CD8-positive, alpha-beta memory T cell (primary cell): ENCODE measurements around the gene TRIM17. TPM values are rescaled to one million over a fixed set of nuclear protein-coding genes. Genes with fewer than 3 reads are reported as not detected.

Source experiments
- CTCF ChIA-PET: fragments of 350-600 bp; sonication (Branson Sonifier 250); formaldehyde crosslinking; loops from one replicate; lab custom pipeline; 2021; ENCODE audit warnings: antibody characterized with exemption; lab: Charles Lee
- POLR2A ChIA-PET: fragments of 350-600 bp; sonication (Branson Sonifier 250); formaldehyde crosslinking; loops from one replicate; lab custom pipeline; 2021; ENCODE audit warnings: antibody characterized with exemption; lab: Charles Lee
- DNase-seq, 5 donors: peaks; one replicate each; pipeline versions ENCODE4 v3.0.0 to v3.0.0-alpha.2; 2020 to 2022; ENCODE audit warnings: mixed read lengths in 1 of 5
- H3K27ac ChIP-seq: one replicate; pipeline ENCODE4 v1.7.0; 2013; ENCODE audit warnings: low read depth, mild to moderate bottlenecking, low read length, moderate library complexity
- H3K27me3 ChIP-seq: 2 replicates; pipeline ENCODE4 v1.7.0; 2013; ENCODE audit warnings: low read length, mild to moderate bottlenecking; ENCODE audit not compliant: insufficient read depth, poor library complexity, severe bottlenecking
- H3K36me3 ChIP-seq: 2 replicates; pipeline ENCODE4 v1.7.0; 2013; ENCODE audit warnings: mild to moderate bottlenecking, low read length, moderate library complexity; ENCODE audit not compliant: insufficient read depth
- H3K4me1 ChIP-seq: 2 replicates; pipeline ENCODE4 v1.7.0; 2013; ENCODE audit warnings: mild to moderate bottlenecking, low read length, moderate library complexity; ENCODE audit not compliant: insufficient read depth
- H3K4me3 ChIP-seq: 2 replicates; pipeline ENCODE4 v1.7.0; 2013; ENCODE audit warnings: mild to moderate bottlenecking, low read length
- H3K9me3 ChIP-seq: 2 replicates; pipeline ENCODE4 v1.7.0; 2013; ENCODE audit warnings: mild to moderate bottlenecking, low read length
- H3K27ac Mint-ChIP-seq, 8 donors: one replicate each; pipeline ENCODE4 v1.8.0; 2020 to 2021; ENCODE audit warnings: mixed read lengths in 8 of 8, mild to moderate bottlenecking in 6 of 8, inconsistent platforms in 3 of 8, moderate library complexity in 3 of 8
- H3K27me3 Mint-ChIP-seq, 2 donors: one replicate each; pipeline ENCODE4 v1.8.0; 2020 to 2021; ENCODE audit warnings: mixed read lengths in 2 of 2, mild to moderate bottlenecking in 1 of 2, moderate library complexity in 1 of 2
- H3K36me3 Mint-ChIP-seq, 3 donors: one replicate each; pipeline ENCODE4 v1.8.0; 2020 to 2021; ENCODE audit warnings: mixed read lengths in 3 of 3, inconsistent platforms in 1 of 3, mild to moderate bottlenecking in 1 of 3
- H3K4me1 Mint-ChIP-seq, 3 donors: one replicate each; pipeline ENCODE4 v1.8.0; 2020 to 2021; ENCODE audit warnings: mixed read lengths in 3 of 3, inconsistent platforms in 1 of 3, mild to moderate bottlenecking in 1 of 3
- H3K4me3 Mint-ChIP-seq, 7 donors: one replicate each; pipeline ENCODE4 v1.8.0; 2020 to 2021; ENCODE audit warnings: mixed read lengths in 7 of 7, mild to moderate bottlenecking in 6 of 7, moderate library complexity in 4 of 7, inconsistent platforms in 2 of 7
- H3K9me3 Mint-ChIP-seq, 5 donors: one replicate each; pipeline ENCODE4 v1.8.0; 2020 to 2022; ENCODE audit warnings: mixed read lengths in 5 of 5, mild to moderate bottlenecking in 3 of 5, moderate library complexity in 2 of 5, inconsistent platforms in 1 of 5
- polyA plus RNA-seq: library from polyadenylated mRNA; unstranded; fragments of 300-500 nt; fragmentation: Illumina TruSeq; gene quantifications from one replicate; pipeline ENCODE4 v1.2.3, GENCODE V29; 2021
- total RNA-seq, 2 experiments: library from RNA; stranded (reverse); gene quantifications; one replicate each; pipeline ENCODE4 v1.2.3, GENCODE V29; 2021

TRIM17 gene
- total and polyA plus RNA-seq, 3 experiments from 2014 or later, result 0.60 to 2.1 (median 1.8) TPM

DNA sequence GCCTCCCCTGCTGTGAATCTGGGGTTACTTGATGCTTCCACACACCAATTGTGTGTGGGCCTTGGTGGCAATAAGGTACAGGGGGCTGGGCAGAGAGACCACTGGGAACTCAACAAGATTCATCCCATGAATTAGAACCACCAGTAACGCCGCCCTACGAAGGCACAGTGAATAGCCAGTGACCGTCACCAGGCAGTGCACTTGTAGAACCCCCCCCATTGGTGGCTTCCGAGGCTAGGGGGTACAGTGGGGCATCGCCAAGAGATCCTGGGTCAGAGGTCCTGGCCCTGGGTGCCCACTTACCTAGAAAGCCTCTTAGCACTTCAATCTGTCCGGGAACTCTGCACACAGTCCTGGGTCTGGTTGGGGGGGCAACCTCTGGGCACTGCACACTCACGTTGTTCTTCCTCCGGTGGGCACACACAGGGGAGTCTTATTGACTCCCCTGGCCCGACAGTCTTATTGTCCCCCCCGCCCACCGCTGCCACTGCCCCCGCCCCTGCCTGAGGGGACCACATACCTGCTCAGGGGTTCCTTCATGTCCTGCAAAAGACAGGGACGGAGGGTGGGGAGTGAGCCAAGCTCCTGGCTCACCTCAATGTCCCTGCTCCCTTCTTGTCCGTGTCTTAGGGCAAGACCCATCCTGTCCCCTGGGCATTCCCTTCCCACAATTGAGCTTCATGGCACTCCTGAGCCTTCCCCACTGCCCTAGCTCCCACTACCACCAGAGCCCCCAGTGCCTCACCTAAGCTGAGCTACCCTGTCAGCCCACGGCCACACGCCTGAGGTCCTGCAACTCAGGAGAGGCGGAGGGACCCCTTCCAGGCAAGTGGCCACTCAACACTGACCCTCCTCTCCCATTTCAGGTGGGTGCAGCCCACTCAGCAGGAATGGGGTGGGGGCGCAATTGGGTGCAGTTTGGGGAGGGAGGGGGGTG is 7.5 kb downstream of the TRIM17 start:
- ChIA-PET POLR2A (no interaction called here), CTCF (no interaction called here)
- Histone ChIP-seq H3K4me3 (no peak overlapping the region), H3K4me1 (peaks cover 32% of the 10 kb centered on the region), H3K27ac (no peak overlapping the region), H3K27me3 (no peaks in the 10 kb centered on the region), H3K36me3 (peaks cover under 1% of the 10 kb centered on the region), H3K9me3 (no peaks in the 10 kb centered on the region)
- Mint-ChIP-seq H3K27me3 (peaks cover 0 to 5% of the 10 kb centered on the region in 2 donors), H3K9me3 (no peaks in the 10 kb centered on the region), H3K27ac (peak overlapping the region in 6 of 8 donors; percentile 12 to 87 (median 48)), H3K36me3 (peaks cover 0 to 19% (median 0%) of the 10 kb centered on the region in 3 donors), H3K4me1 (peaks cover 26 to 52% (median 41%) of the 10 kb centered on the region in 3 donors), H3K4me3 (peak overlapping the region in 6 of 7 donors; percentile 16 to 73 (median 57))
- DNase-seq, result no peak

DNA sequence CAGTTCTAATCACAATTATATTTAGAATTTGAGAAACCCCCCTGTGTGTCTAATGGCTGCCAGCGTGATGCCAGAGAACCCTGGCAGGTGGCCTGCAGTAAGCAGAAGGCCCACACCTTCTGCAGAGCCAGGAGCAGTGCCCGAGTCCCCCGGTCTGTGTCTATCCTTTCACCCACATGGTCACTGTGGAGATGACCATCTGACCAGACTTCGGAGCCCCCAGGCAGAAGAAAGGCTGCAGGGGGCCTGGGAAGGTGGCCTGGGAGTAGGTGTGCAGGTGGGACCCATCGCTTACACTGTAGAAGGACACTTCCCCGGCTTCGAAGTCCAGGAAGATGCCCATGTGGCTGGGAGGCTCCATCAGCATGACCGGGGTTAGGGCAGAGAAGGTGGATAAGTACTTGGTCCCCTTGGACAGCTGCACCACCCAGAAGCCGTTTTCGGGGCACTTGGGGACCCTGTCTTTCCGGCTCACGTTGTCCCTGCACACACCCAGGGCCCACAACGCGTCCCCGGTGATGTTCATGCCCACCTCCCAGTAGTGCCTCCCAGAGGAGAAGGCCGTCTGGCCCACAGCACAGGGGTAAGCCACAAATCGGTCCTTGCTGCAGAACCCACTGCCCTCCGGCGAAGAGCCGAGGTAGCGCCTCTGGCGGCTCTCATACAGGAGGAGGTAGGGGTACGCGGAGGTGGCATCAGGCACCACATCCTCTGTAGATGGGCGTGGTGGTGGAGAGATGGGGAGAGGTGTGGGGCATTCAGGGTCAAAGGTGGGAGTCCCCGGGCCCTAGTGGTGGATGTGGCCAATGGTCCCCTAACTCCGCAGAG is 8.4 kb downstream of the TRIM17 start:
- H3K4me1 Mint-ChIP-seq, result peaks cover 34 to 57% (median 46%) of the 10 kb centered on the region in 3 donors
- peaks cover 41% of the 10 kb centered on the region for H3K4me1 ChIP-seq
- H3K27me3 Mint-ChIP-seq, result peaks cover 0 to 5% of the 10 kb centered on the region in 2 donors
- peak overlapping the region; percentile 59 to 93 (median 89) for H3K4me3 Mint-ChIP-seq
- no peaks in the 10 kb centered on the region for H3K9me3 ChIP-seq
- peaks cover 4% of the 10 kb centered on the region for H3K36me3 ChIP-seq
- ChIA-PET POLR2A (no interaction called here), CTCF (no interaction called here)
- H3K27ac Mint-ChIP-seq, result peak overlapping the region in 5 of 8 donors; percentile 29 to 87 (median 50)
- H3K27me3 ChIP-seq, result no peaks in the 10 kb centered on the region
- H3K9me3 Mint-ChIP-seq, result no peaks in the 10 kb centered on the region
- peak overlapping the region; percentile 51 for H3K27ac ChIP-seq
- H3K36me3 Mint-ChIP-seq, result peaks cover 0 to 28% (median 0%) of the 10 kb centered on the region in 3 donors
- H3K4me3 ChIP-seq, result no peak overlapping the region
- DNase-seq, result no peak

DNA sequence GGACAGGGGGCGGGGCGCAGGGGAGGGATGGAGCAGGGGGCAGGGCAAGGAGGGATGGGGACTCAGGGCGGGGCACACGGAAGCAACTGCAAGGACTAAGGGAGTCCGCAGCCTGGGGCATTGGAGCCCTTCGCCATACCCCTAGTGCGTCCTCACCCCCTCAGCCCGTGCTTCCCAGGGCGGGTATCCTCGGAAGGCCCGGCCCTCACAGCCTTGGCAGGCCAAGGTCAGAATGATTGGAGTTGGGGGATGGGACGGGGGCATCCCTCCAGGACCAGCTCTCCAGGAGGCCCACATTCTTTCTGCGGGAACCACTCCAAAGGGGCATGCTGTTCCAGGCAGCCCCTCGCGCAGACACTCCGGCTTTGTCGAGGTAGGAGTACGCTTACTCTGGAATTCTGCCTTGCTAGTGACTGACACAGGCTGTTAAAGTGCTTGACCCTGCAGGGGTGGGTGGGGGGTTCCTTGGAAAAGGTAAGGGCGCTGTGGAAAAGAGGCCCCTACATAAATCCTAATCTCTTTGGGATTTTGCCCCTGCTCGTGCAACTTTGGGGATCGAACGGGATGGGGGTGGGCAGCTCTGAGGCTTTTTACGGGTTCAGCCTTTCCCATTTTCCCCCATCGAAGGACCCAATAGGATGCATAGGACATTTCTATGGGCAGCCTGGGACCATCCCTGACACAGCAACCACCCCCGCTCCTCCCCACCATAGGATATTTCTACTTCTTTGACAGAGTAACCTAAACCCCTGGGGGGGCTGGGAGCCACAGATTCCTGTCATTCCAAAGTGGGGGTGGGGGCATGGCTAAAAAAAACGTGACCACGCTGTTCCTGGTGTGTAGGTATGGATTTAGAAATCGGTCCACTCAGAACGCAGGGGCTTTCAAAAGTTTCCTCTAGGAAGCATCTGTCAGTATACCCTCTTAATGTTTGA is 9.3 kb downstream of the TRIM17 start:
- Histone ChIP-seq H3K36me3 (peaks cover 7% of the 10 kb centered on the region), H3K27me3 (no peaks in the 10 kb centered on the region), H3K9me3 (no peaks in the 10 kb centered on the region), H3K4me3 (peak overlapping the region; percentile 70), H3K4me1 (peaks cover 50% of the 10 kb centered on the region), H3K27ac (peak overlapping the region; percentile 51)
- Mint-ChIP-seq H3K27me3 (peaks cover 0 to 5% of the 10 kb centered on the region in 2 donors), H3K27ac (peak overlapping the region; percentile 63 to 88 (median 84)), H3K36me3 (peaks cover 0 to 37% (median 0%) of the 10 kb centered on the region in 3 donors), H3K4me3 (peak overlapping the region; percentile 79 to 93 (median 89)), H3K9me3 (no peaks in the 10 kb centered on the region), H3K4me1 (peaks cover 43 to 64% (median 54%) of the 10 kb centered on the region in 3 donors)
- no peak for DNase-seq
- POLR2A ChIA-PET, result interaction anchor here (0.6 to 2.2 kb wide), 12 partner anchors 11 to 844 kb away, joined by 3 to 28 read pairs (median 7); partner anchors contain the start of genes IBA57, MRPL55, RNF187 and ZNF678
- CTCF ChIA-PET, result interaction anchor here (0.6 to 2.5 kb wide), 5 partner anchors 15 to 277 kb away, joined by 3 to 9 read pairs (median 3); no protein-coding TSS in a partner anchor

DNA sequence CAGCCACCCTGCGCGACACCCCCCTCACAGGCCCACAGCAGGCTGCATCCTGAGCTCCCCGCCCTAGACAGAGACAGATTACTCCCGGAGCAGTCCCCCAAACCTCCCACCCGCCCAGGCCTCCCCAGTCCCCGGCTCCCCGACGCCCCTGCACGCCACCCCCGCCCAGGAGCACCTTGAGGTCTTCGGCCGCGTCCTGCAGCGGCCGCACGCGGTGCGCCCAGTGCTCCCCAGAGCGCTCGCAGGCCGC is 10.8 kb downstream of the TRIM17 start:
- ChIA-PET CTCF (interaction anchor here (0.8 to 2.5 kb wide), 7 partner anchors 10 to 275 kb away, joined by 3 to 9 read pairs (median 3); no protein-coding TSS in a partner anchor), POLR2A (interaction anchor here (0.9 to 2.2 kb wide), 5 partner anchors 52 to 130 kb away, joined by 3 to 28 read pairs (median 5); partner anchors contain the start of gene RNF187)
- peaks cover 0 to 5% of the 10 kb centered on the region in 2 donors for H3K27me3 Mint-ChIP-seq
- H3K27ac ChIP-seq, result peak overlapping the region; percentile 84
- DNase-seq, result no peak
- peaks cover 7% of the 10 kb centered on the region for H3K36me3 ChIP-seq
- peak overlapping the region; percentile 85 for H3K4me3 ChIP-seq
- no peaks in the 10 kb centered on the region for H3K9me3 ChIP-seq
- H3K27ac Mint-ChIP-seq, result peak overlapping the region in 7 of 8 donors; percentile 81 to 93 (median 87)
- peaks cover 55% of the 10 kb centered on the region for H3K4me1 ChIP-seq
- peaks cover 0 to 50% (median 0%) of the 10 kb centered on the region in 3 donors for H3K36me3 Mint-ChIP-seq
- no peaks in the 10 kb centered on the region for H3K9me3 Mint-ChIP-seq
- peaks cover 53 to 79% (median 67%) of the 10 kb centered on the region in 3 donors for H3K4me1 Mint-ChIP-seq
- H3K4me3 Mint-ChIP-seq, result peak overlapping the region; percentile 80 to 95 (median 93)
- H3K27me3 ChIP-seq, result no peaks in the 10 kb centered on the region

DNA sequence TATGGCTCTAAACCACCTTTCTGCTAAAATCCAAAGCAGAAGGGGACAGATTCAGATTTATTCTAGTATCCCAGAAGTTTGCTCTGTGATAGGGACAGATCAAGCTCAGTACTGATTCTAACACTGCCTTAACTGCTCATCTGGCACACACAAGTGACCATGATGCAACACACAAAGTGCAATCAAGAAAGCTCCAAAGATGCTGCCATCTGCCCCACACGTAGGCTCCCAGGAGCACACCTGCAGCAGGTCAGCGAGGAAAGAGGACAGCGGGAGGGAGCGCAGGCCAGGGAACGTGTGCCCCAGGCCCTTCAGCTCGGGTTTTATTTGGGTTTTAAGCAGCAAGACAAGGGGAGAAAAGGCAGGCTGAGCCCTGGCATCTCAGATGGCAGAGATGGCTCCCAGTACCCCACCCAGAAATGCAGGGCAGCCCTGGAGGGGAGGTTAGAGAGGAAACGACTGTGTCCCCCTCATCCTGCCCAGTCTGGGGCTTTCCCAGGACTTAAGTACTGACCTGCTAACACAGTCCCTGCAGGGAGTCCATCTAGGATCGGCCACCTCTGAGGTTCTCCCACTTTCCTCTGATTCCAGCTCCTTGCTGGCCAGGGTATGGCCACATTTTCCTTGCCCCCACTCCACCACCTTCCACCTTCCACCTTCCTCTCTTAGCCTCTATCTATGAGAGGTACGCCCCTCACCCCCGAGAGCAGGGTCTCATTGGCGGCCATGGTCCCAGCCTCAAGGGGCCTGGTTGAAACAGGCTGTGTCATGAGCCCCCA is 11.3 kb downstream of the TRIM17 start:
- Mint-ChIP-seq H3K9me3 (no peaks in the 10 kb centered on the region), H3K36me3 (peaks cover 0 to 56% (median 0%) of the 10 kb centered on the region in 3 donors), H3K4me1 (peaks cover 54 to 83% (median 65%) of the 10 kb centered on the region in 3 donors), H3K27ac (peak overlapping the region; percentile 64 to 93 (median 86)), H3K4me3 (peak overlapping the region; percentile 80 to 95 (median 93)), H3K27me3 (peaks cover 0 to 5% of the 10 kb centered on the region in 2 donors)
- ChIA-PET CTCF (interaction anchor here (0.8 to 2.5 kb wide), 9 partner anchors 10 to 275 kb away, joined by 3 to 9 read pairs (median 3); no protein-coding TSS in a partner anchor), POLR2A (interaction anchor here (0.9 to 2.2 kb wide), 4 partner anchors 52 to 130 kb away, joined by 3 to 28 read pairs (median 16); partner anchors contain the start of gene RNF187)
- H3K27ac ChIP-seq, result peak overlapping the region; percentile 84
- H3K36me3 ChIP-seq, result peaks cover 7% of the 10 kb centered on the region
- H3K9me3 ChIP-seq, result no peaks in the 10 kb centered on the region
- H3K4me3 ChIP-seq, result peak overlapping the region; percentile 85
- DNase-seq, result no peak
- no peaks in the 10 kb centered on the region for H3K27me3 ChIP-seq
- H3K4me1 ChIP-seq, result peaks cover 55% of the 10 kb centered on the region

DNA sequence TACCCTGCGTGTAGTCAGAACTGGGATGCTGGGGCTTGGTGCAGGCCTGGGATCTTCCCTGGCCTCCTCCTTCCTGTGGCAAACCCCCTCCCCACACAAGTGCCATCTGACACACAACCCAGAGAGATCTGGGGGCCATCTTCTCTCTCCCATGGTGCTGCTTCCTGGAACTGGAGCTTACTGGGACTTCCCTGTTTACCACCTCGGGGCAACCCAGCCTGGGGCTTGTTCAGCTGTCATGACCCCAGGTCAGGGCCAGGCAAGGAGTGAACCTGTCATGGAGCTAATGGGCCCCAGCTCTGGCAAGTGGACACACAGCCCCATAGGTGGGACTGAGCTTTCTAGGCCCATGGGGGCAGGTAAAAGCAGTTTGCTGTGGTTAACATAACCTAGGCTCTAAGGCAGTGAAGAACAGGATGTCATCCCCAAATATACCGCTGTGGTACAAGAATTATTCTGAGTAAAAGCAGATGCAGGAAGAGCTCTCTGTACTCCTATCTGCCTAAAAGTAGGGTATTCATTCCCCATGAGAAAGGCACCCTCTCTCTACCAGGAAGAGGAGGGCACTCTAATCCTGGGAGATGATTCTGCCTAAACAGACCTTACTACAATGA is 12.4 kb downstream of the TRIM17 start:
- Mint-ChIP-seq H3K4me1 (peaks cover 53 to 83% (median 60%) of the 10 kb centered on the region in 3 donors), H3K27me3 (peaks cover 0 to 5% of the 10 kb centered on the region in 2 donors), H3K4me3 (peak overlapping the region; percentile 80 to 95 (median 93)), H3K9me3 (no peaks in the 10 kb centered on the region), H3K27ac (peak overlapping the region; percentile 43 to 93 (median 84)), H3K36me3 (peaks cover 0 to 64% (median 2%) of the 10 kb centered on the region in 3 donors)
- Histone ChIP-seq H3K27ac (peak overlapping the region; percentile 33), H3K4me3 (peak overlapping the region; percentile 85), H3K36me3 (peaks cover 7% of the 10 kb centered on the region), H3K4me1 (peaks cover 55% of the 10 kb centered on the region), H3K27me3 (no peaks in the 10 kb centered on the region), H3K9me3 (no peaks in the 10 kb centered on the region)
- ChIA-PET POLR2A (interaction anchor here (0.7 to 2.7 kb wide), 2 partner anchors 11 to 54 kb away, joined by 3 to 10 read pairs; a partner anchor contains a TSS), CTCF (interaction anchor here (1.2 to 1.9 kb wide), 4 partner anchors 11 to 190 kb away, joined by 3 to 4 read pairs (median 3); no protein-coding TSS in a partner anchor)
- no peak for DNase-seq
